GM18870 (cell line): ENCODE data around the gene UNK.
"Not testable (repeated sequence)": the region's sequence is repeated elsewhere in the genome, so short reads cannot be mapped to it uniquely, and the experiment has no call there.

Experiments
- ATAC-seq: cut with Tn5 transposase; IDR thresholded peaks from one replicate; pipeline ENCODE4 v1.9.1; 2021; ENCODE audit warnings: moderate library complexity; ENCODE audit not compliant: unreplicated experiment

The UNK gene

GRCh38 chr17:75773121-75773807, 11.3 kb upstream of the UNK start:
- ATAC-seq = no peak

GRCh38 chr17:75773808-75774470, 10.7 kb upstream of the UNK start:
- no peak for ATAC-seq

- ATAC-seq = no peak
Measured at GRCh38 chr17:75774471-75774990, 10.1 kb upstream of the UNK start.

GRCh38 chr17:75774991-75775668, 9.5 kb upstream of the UNK start:
- no peak for ATAC-seq

- no peak for ATAC-seq
Measured at GRCh38 chr17:75776386-75777295, 8.0 kb upstream of the UNK start.

GRCh38 chr17:75777296-75777922, 7.2 kb upstream of the UNK start:
- no peak for ATAC-seq

- not testable (repeated sequence) for ATAC-seq
Measured at GRCh38 chr17:75778066-75778860, 6.3 kb upstream of the UNK start.

GRCh38 chr17:75778861-75779249, 5.8 kb upstream of the UNK start:
- no peak for ATAC-seq

- ATAC-seq = peak; percentile 78
Measured at GRCh38 chr17:75779250-75779986, 5.2 kb upstream of the UNK start.

GRCh38 chr17:75779987-75780889, 4.4 kb upstream of the UNK start:
- ATAC-seq = no peak

GRCh38 chr17:75783069-75783783, 1.4 kb upstream of the UNK start:
- ATAC-seq = no peak

GRCh38 chr17:75783803-75784472, 668 bp upstream of the UNK start:
- ATAC-seq = peak; percentile 9

- no peak for ATAC-seq
Measured at GRCh38 chr17:75785016-75785890, 647 bp downstream of the UNK start.

GRCh38 chr17:75791254-75791653, 6.6 kb downstream of the UNK start:
- ATAC-seq = no peak

GRCh38 chr17:75793460-75793859, 8.9 kb downstream of the UNK start:
- ATAC-seq = no peak
